ENCODE results near the gene MUC6.
A peak's percentile ranks its signal among the peaks of the same experiment; 100 is the strongest.

MUC6 gene

DNA sequence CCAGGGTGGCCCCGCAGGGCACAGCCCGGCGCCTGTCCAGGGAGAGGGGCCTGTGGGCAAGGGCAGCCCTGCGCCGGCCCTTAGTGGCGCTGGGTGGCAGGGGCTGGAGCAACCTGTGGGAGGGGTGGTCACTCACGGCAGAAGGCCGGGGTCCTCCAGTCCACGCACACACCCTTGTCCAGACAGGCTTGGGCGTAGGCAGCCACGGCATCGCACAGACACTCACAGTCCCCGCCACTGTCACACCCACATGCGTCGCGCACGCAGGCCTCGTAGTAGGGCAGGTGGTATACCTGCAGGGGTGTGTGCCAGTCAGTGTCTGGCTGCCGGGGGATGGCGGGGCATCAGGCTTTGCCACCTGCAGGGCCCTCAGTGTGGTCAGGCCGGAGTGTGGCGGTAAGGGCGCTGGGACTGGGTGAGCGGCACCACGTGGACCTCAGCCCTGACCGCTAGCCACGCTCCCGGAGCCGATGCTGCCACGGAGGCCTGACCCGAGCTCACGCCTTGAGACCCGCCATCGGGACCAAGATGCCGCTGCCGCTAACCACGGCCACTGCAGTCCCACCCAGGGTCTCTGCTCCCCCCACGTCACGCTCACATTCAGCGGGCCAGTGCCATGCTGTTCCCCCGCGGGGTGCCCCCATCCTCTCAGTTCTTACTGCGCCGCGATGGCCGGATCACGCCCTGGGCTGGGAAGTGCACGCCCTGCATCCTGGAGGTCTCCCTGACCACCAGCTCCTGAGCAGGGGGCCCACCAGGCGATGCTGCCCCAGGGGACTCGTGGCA lies 12.5 kb downstream of the MUC6 start:
- Histone ChIP-seq H3K79me1 (replicated peaks; ENCODE audit: low read length, poor library complexity, severe bottlenecking) (no peaks in the 10 kb centered on the region), H3K23ac (ENCODE audit: low read length in 2 of 2) (no peak overlapping the region), H2AK5ac (ENCODE audit: low read length, severe bottlenecking) (no peak overlapping the region), H2BK120ac (ENCODE audit: low read depth, low read length) (no peak overlapping the region), H3K14ac (ENCODE audit: low read length in 2 of 2) (no peak overlapping the region), H3K27me3 (ENCODE audit: control insufficient read depth in 1 of 2, insufficient read depth in 1 of 2, low read length in 2 of 2) (peaks cover 0 to 9% of the 10 kb centered on the region in 2 experiments), H3K4me3 (ENCODE audit: insufficient read depth in 1 of 2, low read depth in 1 of 2, low read length in 2 of 2) (no peak overlapping the region), H3K9me3 (ENCODE audit: control insufficient read depth, low read length) (no peaks in the 10 kb centered on the region), H3K4ac (ENCODE audit: low read depth in 1 of 2, low read length in 2 of 2) (no peak overlapping the region), H4K91ac (ENCODE audit: low read length) (no peak overlapping the region), H3K4me1 (ENCODE audit: control insufficient read depth, insufficient read depth, low read depth, low read length) (peaks cover 16% of the 10 kb centered on the region), H3K9ac (ENCODE audit: low read length) (no peak overlapping the region), H3K4me2 (ENCODE audit: low read length, poor library complexity, severe bottlenecking) (no peak overlapping the region), H3K18ac (ENCODE audit: low read depth in 1 of 2, low read length in 2 of 2) (no peak overlapping the region), H2AFZ (ENCODE audit: low read depth, low read length) (no peak overlapping the region), H3K36me3 (ENCODE audit: control insufficient read depth in 1 of 2, insufficient read depth in 2 of 2, low read depth in 1 of 2, low read length in 2 of 2) (peaks cover 0 to 32% of the 10 kb centered on the region in 2 experiments), H2BK15ac (ENCODE audit: low read depth, poor library complexity, severe bottlenecking) (no peak overlapping the region), H2BK12ac (ENCODE audit: low read length in 2 of 2) (no peak overlapping the region), H4K8ac (ENCODE audit: low read length) (no peak overlapping the region), H2BK5ac (ENCODE audit: low read depth, low read length, poor library complexity, severe bottlenecking) (no peak overlapping the region), H3K27ac (ENCODE audit: low read length, poor library complexity, severe bottlenecking) (no peak overlapping the region)
- DNase-seq, result no peak
- 96% methylated on average over 50 of the region's 50 CpGs for WGBS

DNA sequence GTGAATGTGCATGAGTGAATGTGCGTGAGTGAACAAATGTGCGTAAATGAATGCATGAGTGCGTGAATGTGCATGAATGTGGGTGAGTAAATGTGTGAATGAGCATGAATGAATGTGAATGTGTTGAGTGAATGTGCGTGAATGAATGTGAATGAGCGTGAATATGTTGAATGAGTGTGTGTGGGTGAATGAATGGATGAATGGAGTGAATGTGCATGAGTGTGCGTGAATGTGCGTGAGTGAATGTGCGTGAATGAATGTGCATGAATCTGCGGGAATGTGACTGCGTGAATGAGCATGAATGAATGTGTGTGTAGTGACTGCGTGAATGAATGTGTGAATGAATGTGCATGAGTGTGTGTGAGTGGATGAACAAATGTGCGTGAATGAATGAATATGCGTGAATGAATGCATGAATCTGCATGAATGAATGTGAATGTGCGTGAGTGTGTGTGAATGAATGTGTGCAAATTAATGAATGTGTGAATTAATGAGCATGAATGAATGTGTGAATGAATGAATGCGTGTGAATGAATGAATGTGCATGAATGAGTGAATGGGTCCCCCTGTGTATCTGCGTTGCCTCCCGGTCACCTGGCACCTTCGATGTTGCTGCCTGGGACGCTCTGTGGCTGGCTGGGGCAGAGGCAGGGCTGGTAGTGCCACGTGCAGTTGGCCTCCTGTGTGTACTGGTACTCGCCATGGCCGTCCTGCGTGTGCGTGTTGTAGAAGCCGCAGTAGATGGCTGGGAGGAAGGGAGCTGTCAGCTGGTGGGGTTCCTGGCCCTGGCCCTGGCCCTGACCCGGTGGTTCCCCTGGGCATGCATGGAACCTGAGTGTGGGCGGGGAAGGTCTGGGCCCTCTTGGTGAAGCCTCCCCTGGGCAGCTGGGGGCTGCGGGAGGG lies 13.4 kb downstream of the MUC6 start:
- no peak overlapping the region for H3K27ac ChIP-seq (ENCODE audit: low read length, poor library complexity, severe bottlenecking)
- H2AFZ ChIP-seq (ENCODE audit: low read depth, low read length), result no peak overlapping the region
- no peaks in the 10 kb centered on the region for H3K9me3 ChIP-seq (ENCODE audit: control insufficient read depth, low read length)
- no peak overlapping the region for H3K18ac ChIP-seq (ENCODE audit: low read depth in 1 of 2, low read length in 2 of 2)
- H3K4me1 ChIP-seq (ENCODE audit: control insufficient read depth, insufficient read depth, low read depth, low read length), result peaks cover 16% of the 10 kb centered on the region
- H3K36me3 ChIP-seq (ENCODE audit: control insufficient read depth in 1 of 2, insufficient read depth in 2 of 2, low read depth in 1 of 2, low read length in 2 of 2), result peaks cover 0 to 32% of the 10 kb centered on the region in 2 experiments
- H3K4me2 ChIP-seq (ENCODE audit: low read length, poor library complexity, severe bottlenecking), result no peak overlapping the region
- no peak overlapping the region for H2BK120ac ChIP-seq (ENCODE audit: low read depth, low read length)
- H3K23ac ChIP-seq (ENCODE audit: low read length in 2 of 2), result no peak overlapping the region
- DNase-seq, result no peak
- no peak overlapping the region for H2AK5ac ChIP-seq (ENCODE audit: low read length, severe bottlenecking)
- no peak overlapping the region for H3K4ac ChIP-seq (ENCODE audit: low read depth in 1 of 2, low read length in 2 of 2)
- H3K79me1 ChIP-seq (replicated peaks; ENCODE audit: low read length, poor library complexity, severe bottlenecking), result no peaks in the 10 kb centered on the region
- WGBS, result 96% methylated on average over 28 of the region's 28 CpGs
- H4K91ac ChIP-seq (ENCODE audit: low read length), result peak overlapping the region; percentile 28
- H2BK12ac ChIP-seq (ENCODE audit: low read length in 2 of 2), result no peak overlapping the region
- H4K8ac ChIP-seq (ENCODE audit: low read length), result no peak overlapping the region
- peaks cover 0 to under 1% of the 10 kb centered on the region in 2 experiments for H3K27me3 ChIP-seq (ENCODE audit: control insufficient read depth in 1 of 2, insufficient read depth in 1 of 2, low read length in 2 of 2)
- no peak overlapping the region for H3K4me3 ChIP-seq (ENCODE audit: insufficient read depth in 1 of 2, low read depth in 1 of 2, low read length in 2 of 2)
- H3K9ac ChIP-seq (ENCODE audit: low read length), result no peak overlapping the region
- no peak overlapping the region for H2BK15ac ChIP-seq (ENCODE audit: low read depth, poor library complexity, severe bottlenecking)
- H2BK5ac ChIP-seq (ENCODE audit: low read depth, low read length, poor library complexity, severe bottlenecking), result no peak overlapping the region
- H3K14ac ChIP-seq (ENCODE audit: low read length in 2 of 2), result no peak overlapping the region

DNA sequence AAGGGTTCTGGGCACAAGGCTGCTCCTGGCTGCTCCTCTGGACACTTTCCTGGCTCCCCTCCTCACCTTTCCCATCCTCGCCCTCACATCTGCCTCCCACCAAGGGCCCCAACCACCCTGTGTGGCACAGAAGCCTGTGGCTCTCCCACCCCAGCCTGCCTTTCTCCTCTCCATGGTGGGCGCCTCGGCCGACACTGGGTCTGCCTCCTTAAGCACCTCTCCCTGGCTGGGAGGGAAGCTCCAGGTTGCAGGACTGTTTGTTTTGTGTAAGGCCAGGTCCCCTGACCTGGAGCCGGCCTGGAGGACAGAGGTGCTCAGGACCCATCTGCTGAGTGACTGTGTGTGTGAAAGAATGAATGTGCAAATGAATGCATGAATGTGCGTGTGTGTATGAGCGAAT lies 14.1 kb downstream of the MUC6 start:
- no peak overlapping the region for H3K4me2 ChIP-seq (ENCODE audit: low read length, poor library complexity, severe bottlenecking)
- H3K18ac ChIP-seq (ENCODE audit: low read depth in 1 of 2, low read length in 2 of 2), result no peak overlapping the region
- H3K4me3 ChIP-seq (ENCODE audit: insufficient read depth in 1 of 2, low read depth in 1 of 2, low read length in 2 of 2), result no peak overlapping the region
- H3K9me3 ChIP-seq (ENCODE audit: control insufficient read depth, low read length), result no peaks in the 10 kb centered on the region
- no peak overlapping the region for H2BK12ac ChIP-seq (ENCODE audit: low read length in 2 of 2)
- no peak overlapping the region for H2BK5ac ChIP-seq (ENCODE audit: low read depth, low read length, poor library complexity, severe bottlenecking)
- H3K27ac ChIP-seq (ENCODE audit: low read length, poor library complexity, severe bottlenecking), result no peak overlapping the region
- H2AK5ac ChIP-seq (ENCODE audit: low read length, severe bottlenecking), result no peak overlapping the region
- H3K4ac ChIP-seq (ENCODE audit: low read depth in 1 of 2, low read length in 2 of 2), result no peak overlapping the region
- peaks cover 4% of the 10 kb centered on the region for H3K79me1 ChIP-seq (replicated peaks; ENCODE audit: low read length, poor library complexity, severe bottlenecking)
- no peak overlapping the region for H4K8ac ChIP-seq (ENCODE audit: low read length)
- no peak overlapping the region for H2AFZ ChIP-seq (ENCODE audit: low read depth, low read length)
- H3K36me3 ChIP-seq (ENCODE audit: control insufficient read depth in 1 of 2, insufficient read depth in 2 of 2, low read depth in 1 of 2, low read length in 2 of 2), result peaks cover 0 to 33% of the 10 kb centered on the region in 2 experiments
- H3K23ac ChIP-seq (ENCODE audit: low read length in 2 of 2), result no peak overlapping the region
- H3K27me3 ChIP-seq (ENCODE audit: control insufficient read depth in 1 of 2, insufficient read depth in 1 of 2, low read length in 2 of 2), result no peaks in the 10 kb centered on the region
- no peak for DNase-seq
- no peak overlapping the region for H3K14ac ChIP-seq (ENCODE audit: low read length in 2 of 2)
- H2BK120ac ChIP-seq (ENCODE audit: low read depth, low read length), result no peak overlapping the region
- no peak overlapping the region for H2BK15ac ChIP-seq (ENCODE audit: low read depth, poor library complexity, severe bottlenecking)
- no peak overlapping the region for H4K91ac ChIP-seq (ENCODE audit: low read length)
- H3K4me1 ChIP-seq (ENCODE audit: control insufficient read depth, insufficient read depth, low read depth, low read length), result peaks cover 16% of the 10 kb centered on the region
- 94% methylated on average over 7 of the region's 7 CpGs for WGBS
- H3K9ac ChIP-seq (ENCODE audit: low read length), result no peak overlapping the region

Data from mesenchymal stem cell (in vitro differentiated cells and primary cell).